ENCODE results near the gene CACNA1C.
A peak's percentile ranks its signal among the peaks of the same experiment; 100 is the strongest.

The CACNA1C gene

DNA sequence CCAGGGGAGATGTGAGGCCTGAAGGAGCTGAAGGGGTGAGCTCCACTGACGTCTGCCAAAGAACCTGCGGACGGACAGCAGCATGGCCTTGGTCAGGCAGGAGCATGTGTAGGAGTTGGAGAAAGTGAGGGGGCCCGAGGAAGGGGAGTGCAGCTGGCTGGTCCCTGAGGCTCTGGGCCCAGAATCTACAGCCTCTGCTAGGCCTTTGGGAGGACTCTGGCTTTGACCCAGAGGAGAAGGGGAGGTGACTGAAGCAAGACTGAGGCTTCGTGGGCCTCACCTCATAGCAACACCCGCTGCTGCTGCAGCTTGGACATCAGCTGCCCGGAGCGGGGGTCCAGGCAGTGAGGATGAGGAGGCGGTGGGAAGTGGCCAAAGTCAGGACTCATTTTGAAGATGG, 525.4 kb downstream of the CACNA1C start:
- no peak for DNase-seq

- no peak for DNase-seq
These were observed 526.0 kb downstream of the CACNA1C start for GRCh38 chr12:2578772-2579171.

DNA sequence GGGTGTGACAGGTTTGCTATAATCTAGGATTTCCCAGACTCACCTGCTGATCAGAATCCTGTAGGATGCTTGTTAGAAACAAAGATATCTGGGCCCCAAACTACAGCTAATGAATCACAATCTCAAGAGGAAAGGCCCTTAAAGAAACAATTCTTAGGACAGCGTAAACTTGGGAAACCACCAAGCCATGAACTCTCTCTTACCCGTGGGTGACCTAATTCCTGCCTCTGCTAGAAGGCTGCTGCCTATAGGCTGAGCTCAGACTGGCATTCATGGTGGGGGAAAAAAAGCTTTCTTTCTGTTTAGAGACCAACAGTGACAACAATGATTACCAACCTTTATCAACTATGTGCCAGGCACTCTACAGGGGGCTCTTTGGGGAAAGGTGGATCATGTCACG, 528.0 kb downstream of the CACNA1C start:
- DNase-seq = no peak

- DNase-seq = no peak
These were observed 528.7 kb downstream of the CACNA1C start for GRCh38 chr12:2581293-2582045.

GRCh38 chr12:2582631-2583030, 529.8 kb downstream of the CACNA1C start:
- DNase-seq = no peak

DNA sequence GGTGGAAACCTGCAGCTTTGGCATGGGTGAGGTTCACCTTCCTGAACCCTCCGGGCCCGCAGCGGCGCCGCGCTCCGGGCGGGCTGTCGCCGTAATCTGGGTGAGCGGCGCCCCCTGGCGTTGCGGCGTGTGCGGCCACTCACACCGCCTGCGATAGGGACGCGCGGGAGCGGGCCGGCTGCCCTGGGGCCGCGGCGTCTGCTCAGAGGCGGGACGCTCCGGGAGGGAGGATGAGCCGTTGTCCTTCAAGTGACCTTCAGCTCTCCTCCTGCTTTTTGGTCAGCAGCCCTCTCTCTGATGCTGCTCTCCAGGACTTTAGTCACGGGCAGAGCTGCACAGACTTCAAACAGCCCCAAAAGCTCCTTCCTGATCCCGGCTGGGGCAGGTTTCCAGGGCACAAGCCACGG, 530.3 kb downstream of the CACNA1C start:
- peak; percentile 18 for DNase-seq

DNA sequence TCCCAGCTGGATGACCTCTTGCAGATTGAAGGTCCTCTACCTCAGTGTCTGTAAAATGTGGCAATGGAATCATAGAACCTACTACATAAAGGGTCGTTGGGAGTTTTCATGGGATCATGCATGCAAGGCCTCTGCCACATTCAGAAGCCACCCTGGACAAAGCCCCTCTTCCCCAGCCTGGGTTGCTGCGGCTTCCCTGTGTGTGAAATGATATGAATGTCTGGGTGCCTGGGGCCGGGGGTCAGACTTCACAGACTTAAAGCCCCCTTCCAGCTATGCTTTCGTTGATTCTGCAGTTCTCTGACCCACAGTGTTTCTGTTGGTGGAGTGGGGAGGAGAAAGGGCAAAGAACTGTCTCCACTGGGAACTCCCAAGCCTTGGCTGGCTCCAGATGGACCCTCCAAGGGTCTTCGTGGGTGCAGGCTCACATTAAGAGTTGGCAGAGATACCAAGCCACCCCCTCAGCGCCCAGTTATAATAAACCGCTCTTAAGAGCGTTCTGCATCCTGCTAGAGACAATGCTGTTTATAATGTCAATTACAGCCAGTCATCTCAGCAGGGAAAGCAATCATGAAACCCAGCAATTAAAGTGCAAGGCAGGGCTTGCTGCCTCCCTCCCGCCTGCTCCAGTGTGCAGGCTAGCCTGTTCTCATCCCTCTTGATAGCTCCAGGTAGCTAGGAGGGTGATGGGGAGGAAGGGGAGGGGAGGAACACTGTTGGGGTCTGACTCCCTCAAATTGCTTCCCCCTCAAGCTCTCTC, 531.0 kb downstream of the CACNA1C start:
- DNase-seq = no peak

DNA sequence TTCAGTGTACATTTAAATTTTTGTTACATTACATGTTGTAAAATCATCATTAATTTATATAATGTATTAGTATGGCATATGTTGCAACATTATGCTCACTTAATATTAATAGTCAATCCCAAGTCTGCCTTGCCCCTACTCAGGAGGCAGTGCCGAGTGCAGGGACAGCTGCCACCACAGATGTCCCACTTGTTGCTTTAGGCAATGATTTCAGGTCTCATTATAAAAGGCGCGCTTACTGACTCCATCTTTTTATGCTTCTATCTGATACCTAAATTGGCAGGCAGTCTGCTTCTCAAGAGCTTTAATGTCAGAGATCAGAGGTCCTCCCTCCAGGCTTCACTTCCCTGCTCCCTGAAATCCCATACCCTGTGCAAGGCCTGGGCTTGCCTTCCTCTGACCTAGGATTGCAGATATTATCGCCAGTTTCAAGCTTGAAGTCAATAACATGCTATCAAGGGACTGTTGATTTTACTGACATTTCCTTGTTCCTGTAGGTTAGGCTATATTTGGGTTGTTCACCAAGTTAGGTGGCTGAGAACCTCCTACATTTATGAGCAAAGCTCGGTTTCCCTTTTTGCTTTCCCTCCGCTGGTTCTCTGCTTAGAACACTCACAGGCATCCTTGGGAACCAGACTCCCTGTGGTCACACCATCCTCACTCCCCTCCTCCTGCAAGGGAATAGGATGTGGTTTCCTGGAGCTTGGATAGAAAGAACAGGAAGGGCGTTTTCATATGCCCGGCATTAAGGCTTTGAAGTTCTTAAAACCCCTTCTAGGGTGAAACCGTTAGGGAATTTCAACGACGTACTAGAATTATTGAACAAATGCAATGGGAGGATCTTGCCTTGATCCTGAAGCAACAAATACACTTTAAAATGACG, 533.6 kb downstream of the CACNA1C start:
- no peak for DNase-seq

DNA sequence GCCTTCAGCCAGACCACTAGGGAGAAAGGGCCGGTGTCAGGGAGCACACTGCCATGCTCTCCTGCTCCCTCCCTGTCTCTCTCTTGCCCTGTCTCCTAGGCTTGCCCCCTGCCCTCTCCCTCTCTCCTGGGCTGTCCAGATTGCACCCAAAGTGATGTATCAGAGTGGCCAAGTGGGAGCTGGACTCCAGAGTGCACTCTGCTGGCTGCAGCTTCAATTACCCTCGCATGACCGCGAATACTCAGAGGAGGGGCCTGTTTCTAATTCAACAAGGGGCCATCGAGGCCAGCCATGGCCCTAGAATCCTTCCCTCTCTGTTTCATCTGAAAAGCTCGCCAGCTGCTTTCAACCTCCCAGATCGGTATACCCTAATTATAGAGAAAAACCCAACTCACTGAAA, 535.6 kb downstream of the CACNA1C start:
- DNase-seq = no peak

DNA sequence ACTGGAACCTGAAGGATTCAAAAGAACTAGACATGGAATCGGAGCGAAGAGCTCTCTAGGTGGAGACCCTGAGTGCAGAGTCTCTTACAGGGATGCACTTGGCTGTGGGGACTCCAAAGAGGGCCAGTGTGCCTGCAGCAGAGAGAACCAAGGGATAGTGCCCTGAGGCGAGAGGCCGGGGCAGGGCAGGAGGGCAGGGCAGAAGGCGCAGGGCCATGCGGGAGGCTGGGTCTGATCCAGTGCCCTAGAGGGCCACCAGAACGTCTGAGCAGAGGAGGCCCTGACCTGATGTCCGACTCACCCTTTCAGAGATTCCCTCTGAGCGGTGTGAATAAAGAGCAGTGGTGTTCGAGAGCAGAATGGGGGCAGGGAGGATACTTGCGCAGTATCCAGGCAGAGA, 536.6 kb downstream of the CACNA1C start:
- no peak for DNase-seq

DNA sequence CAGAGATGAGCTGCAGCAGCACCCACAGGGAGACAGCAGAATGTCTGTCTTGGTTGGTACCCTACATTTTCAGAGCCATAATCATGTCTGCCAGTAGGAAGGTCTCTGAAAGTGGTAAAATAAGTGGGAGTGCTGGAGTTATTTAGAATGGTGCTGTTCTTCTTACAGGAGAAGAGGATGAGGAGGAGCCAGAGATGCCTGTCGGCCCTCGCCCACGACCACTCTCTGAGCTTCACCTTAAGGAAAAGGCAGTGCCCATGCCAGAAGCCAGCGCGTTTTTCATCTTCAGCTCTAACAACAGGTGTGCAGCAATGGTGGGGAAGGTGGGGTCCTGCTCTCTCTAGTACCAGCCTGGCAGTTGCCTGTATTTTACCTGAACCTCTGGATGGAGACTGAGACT, 540.3 kb downstream of the CACNA1C start:
- DNase-seq = no peak

GRCh38 chr12:2596441-2596840, 543.7 kb downstream of the CACNA1C start:
- DNase-seq = no peak

DNA sequence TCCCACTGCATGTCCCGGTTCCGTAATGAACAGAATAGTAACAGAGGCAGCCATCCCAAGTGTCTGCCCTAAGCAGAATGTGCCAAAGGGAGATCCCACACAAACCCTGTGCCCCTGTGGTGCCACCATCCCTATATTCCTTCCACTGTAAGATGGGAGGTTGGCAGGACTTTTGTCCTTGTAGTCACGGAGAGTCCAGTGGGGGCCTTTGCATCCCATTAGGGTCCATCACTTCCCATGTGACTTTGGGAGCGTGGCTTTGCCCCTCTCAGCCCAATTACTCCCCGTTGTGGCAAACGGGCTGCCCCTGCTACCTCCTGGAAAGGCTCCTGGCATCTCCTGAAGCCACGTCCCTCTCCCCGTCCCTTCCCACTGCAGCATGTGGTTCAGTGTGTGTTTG, 552.5 kb downstream of the CACNA1C start:
- DNase-seq = no peak

- DNase-seq = no peak
These were observed 553.6 kb downstream of the CACNA1C start for GRCh38 chr12:2606186-2606910.

GRCh38 chr12:2607881-2608607, 555.3 kb downstream of the CACNA1C start:
- no peak for DNase-seq

DNA sequence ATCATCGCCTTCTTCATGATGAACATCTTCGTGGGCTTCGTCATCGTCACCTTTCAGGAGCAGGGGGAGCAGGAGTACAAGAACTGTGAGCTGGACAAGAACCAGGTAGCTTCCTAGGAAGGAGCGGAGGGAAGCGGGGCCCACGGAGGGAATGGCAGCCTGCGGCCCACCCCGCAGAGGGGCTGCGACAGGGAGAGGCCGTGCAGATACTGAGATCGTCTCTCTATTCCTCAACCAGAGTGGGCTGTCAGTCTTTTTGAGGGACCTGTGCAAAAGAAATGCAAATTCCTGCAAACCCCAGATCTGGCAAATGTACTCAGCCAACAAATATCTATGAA, 555.8 kb downstream of the CACNA1C start:
- DNase-seq = no peak

DNA sequence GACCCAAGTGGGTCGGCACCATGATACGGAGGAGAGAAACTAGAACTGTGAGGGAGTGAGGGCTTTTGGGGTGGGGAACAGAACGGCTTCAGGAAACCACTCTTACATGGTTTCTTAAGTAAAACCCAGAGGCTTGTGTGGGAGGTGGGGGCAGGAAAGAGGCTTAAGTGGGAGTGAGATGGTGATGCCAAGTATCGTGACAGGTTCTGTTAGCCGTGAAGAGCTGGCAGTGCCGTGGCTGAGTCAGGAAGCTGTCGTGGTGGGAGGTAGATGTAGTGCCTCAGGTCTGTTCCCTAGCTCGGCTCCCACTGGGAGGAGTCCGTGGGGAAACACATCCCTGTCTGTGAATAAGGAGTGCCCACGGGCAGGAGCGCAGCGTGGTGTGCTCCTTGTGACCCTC, 556.2 kb downstream of the CACNA1C start:
- DNase-seq = no peak

GRCh38 chr12:2610358-2610757, 557.6 kb downstream of the CACNA1C start:
- DNase-seq = no peak

DNA sequence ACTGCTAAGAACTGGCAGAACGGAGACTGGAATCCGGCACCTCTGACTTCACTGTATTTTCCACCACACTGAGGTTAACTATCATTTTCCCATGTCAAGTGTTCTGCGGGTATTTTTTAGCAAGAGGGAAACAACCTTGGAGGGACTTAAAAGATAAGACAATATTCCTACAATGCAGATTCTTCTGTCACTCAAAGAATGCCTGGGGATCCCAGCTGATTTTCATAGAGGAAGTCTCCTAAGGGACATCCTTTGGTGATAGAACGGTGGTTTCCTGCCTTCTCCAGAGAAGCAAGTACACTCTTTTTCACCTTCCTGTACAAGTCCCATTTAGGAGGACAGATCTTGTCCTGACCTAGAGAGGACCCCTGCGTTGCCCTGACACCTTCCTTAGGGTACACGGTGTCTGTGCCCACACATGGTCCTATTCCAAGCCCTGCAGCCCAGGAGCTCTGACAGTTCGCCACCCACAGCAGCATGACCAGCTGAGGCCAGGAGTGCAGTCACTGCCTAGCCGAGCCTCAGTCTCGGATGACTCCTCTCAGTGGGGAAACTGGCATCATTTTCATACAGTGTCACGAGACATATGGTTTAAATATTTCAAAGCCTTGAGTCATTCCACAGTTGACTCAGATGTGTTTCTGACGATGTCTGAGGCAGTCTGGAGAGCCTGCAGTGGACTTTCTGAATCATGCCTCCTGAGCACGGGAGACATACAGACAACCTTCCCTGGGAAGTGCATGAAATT, 560.7 kb downstream of the CACNA1C start:
- DNase-seq = no peak

GRCh38 chr12:2614341-2614740, 561.6 kb downstream of the CACNA1C start:
- no peak for DNase-seq

DNA sequence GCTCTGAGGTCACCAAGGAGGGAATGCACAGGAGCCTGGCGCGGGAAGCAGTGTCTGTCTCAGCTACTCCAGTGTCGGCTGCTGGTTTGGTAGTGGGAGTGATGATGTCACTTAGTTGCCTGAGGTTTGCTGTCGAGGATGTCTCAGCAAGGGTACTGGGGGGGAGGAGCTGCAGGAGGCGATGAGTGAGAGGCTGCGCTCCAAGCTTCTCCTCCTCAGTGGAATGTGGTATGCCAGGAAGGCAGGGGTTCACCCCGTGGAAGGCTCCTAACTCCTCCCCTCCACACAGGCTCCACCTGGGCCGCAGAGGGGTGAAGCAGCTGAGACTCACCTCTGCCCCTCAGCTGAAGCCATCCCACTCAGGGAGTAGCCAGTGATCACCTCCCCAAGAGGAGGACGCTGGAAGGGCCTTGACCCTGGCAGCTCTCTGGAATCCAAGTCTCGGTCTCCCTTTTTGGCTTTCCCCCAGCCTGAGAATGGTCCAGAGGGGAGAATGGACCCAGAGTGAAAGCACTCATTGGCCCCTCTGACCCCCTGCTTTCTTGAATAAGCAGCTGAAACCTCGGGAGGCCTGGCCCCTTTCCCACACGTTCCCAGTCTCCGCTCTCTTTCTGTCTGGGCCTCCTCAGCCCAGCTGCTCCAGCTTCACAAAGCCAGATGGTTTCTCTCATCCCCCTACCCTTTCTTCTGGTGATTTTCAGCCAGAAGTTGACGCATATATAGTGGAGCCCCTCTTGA, 563.0 kb downstream of the CACNA1C start:
- DNase-seq = no peak

Data from NCI-H510A (cell line).